Endothelial cell (in vitro differentiated cells): Measurements from ENCODE around the gene NLGN1. TPM values are rescaled to one million over a fixed set of nuclear protein-coding genes. Genes with fewer than 3 reads are reported as not detected.

ENCODE experiments used
- DNase-seq: peaks from one replicate; pipeline ENCODE4 v3.0.0; 2021; ENCODE audit warnings: low spot score
- H3K27ac Mint-ChIP-seq: one replicate; pipeline ENCODE4 v1.8.0; 2021; ENCODE audit warnings: mixed read lengths, inconsistent platforms; ENCODE audit not compliant: unreplicated experiment
- H3K27me3 Mint-ChIP-seq: one replicate; pipeline ENCODE4 v1.8.0; 2021; ENCODE audit warnings: mild to moderate bottlenecking, moderate library complexity, mixed read lengths, inconsistent platforms; ENCODE audit not compliant: unreplicated experiment
- H3K36me3 Mint-ChIP-seq: one replicate; pipeline ENCODE4 v1.8.0; 2021; ENCODE audit warnings: mild to moderate bottlenecking, low read depth, mixed read lengths, inconsistent platforms; ENCODE audit not compliant: unreplicated experiment
- H3K4me1 Mint-ChIP-seq: one replicate; pipeline ENCODE4 v1.8.0; 2021; ENCODE audit warnings: mild to moderate bottlenecking, mixed read lengths, inconsistent platforms; ENCODE audit not compliant: unreplicated experiment
- H3K4me3 Mint-ChIP-seq: one replicate; pipeline ENCODE4 v1.8.0; 2021; ENCODE audit warnings: mild to moderate bottlenecking, mixed read lengths, inconsistent platforms; ENCODE audit not compliant: unreplicated experiment
- H3K9me3 Mint-ChIP-seq: one replicate; pipeline ENCODE4 v1.8.0; 2021; ENCODE audit warnings: mixed read lengths, inconsistent platforms; ENCODE audit not compliant: unreplicated experiment
- CTCF ChIP-seq: fragments of 200-600 bp; sonication (generic); IDR thresholded peaks from one replicate; pipeline ENCODE4 v1.5.0; 2021; ENCODE audit warnings: antibody characterized with exemption; ENCODE audit not compliant: unreplicated experiment
- total RNA-seq: library from RNA; stranded (reverse); fragmentation: NEBNext Ultra II Directional; extraction: Animal tissue kit (Norgen Biotek cat#: 25700); gene quantifications from one replicate; pipeline ENCODE4 v1.2.1, GENCODE V29; 2021; ENCODE audit not compliant: unreplicated experiment

The NLGN1 gene
- total RNA-seq, 1 donor from 2014 or later, result 27.6 TPM

- no peak overlapping the region for H3K27ac Mint-ChIP-seq
- H3K4me1 Mint-ChIP-seq, result peaks cover 3% of the 10 kb centered on the region
- H3K36me3 Mint-ChIP-seq, result no peaks in the 10 kb centered on the region
- no peaks in the 10 kb centered on the region for H3K9me3 Mint-ChIP-seq
- no peak for TF ChIP-seq CTCF
- no peak for DNase-seq
- H3K27me3 Mint-ChIP-seq, result no peaks in the 10 kb centered on the region
- H3K4me3 Mint-ChIP-seq, result no peak overlapping the region
Observed at GRCh38 chr3:174270841-174271240, 873.3 kb downstream of the NLGN1 start.

DNA sequence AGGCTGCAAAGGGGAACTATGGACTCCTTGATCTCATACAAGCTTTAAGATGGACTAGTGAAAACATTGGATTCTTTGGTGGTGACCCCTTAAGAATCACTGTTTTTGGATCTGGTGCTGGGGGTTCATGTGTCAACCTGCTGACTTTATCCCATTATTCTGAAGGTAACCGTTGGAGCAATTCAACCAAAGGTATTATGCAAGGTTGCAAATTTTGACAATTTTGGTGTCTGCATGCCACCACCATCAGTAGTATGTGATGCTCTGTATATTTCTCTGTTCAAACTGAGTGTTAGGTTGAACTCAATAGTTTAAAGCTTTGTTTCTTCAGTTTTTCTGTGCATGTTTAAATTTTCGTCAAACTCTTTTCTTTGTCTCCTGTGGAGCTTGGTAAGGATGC is 877.8 kb downstream of the NLGN1 start:
- Mint-ChIP-seq H3K4me3 (no peak overlapping the region), H3K27ac (no peak overlapping the region), H3K9me3 (no peaks in the 10 kb centered on the region), H3K4me1 (no peaks in the 10 kb centered on the region), H3K27me3 (no peaks in the 10 kb centered on the region), H3K36me3 (no peaks in the 10 kb centered on the region)
- DNase-seq, result no peak
- no peak for TF ChIP-seq CTCF

DNA sequence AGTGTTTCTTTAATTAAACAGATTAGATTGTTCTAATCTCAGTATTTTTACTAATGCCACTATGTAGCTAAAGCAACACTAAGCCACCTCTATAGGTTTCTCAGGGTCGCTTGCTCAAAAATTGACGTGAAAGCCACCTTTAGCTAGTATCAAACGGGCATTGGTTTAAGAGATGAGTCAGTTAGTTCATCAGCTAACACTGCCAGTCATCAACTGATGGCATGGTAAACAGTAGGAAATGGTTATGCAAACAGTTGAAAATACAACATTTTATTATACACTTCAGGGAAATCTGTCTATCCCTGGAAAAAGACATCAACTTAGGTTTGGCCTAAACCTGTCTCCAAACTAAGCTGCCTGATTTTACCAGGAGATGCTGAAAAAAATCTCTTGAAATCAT is 879.3 kb downstream of the NLGN1 start:
- Mint-ChIP-seq H3K4me3 (no peak overlapping the region), H3K27me3 (no peaks in the 10 kb centered on the region), H3K4me1 (no peaks in the 10 kb centered on the region), H3K36me3 (no peaks in the 10 kb centered on the region), H3K9me3 (no peaks in the 10 kb centered on the region), H3K27ac (no peak overlapping the region)
- no peak for TF ChIP-seq CTCF
- no peak for DNase-seq

DNA sequence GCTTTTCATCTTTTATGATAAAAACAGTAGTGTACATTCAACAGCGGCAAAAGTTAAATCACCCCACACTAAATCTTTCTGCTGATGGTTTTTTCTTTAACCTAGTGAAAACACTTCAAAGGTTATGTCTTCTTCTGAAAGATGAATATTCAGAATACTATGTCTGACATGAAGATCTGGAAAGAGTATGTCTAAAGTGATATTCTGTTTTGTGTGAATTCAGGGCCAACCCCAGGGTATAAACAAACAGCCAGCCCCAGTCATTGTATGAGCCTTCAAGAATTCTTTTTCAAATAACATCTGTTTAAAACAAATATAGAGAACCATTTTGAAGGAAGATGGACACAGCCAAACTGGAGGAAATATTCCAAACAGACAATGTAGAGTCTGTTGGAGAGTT is 880.5 kb downstream of the NLGN1 start:
- no peak for TF ChIP-seq CTCF
- H3K27me3 Mint-ChIP-seq, result no peaks in the 10 kb centered on the region
- no peak overlapping the region for H3K27ac Mint-ChIP-seq
- H3K9me3 Mint-ChIP-seq, result no peaks in the 10 kb centered on the region
- no peak for DNase-seq
- H3K4me3 Mint-ChIP-seq, result no peak overlapping the region
- H3K36me3 Mint-ChIP-seq, result no peaks in the 10 kb centered on the region
- H3K4me1 Mint-ChIP-seq, result no peaks in the 10 kb centered on the region

GRCh38 chr3:174280186-174280585 is 882.6 kb downstream of the NLGN1 start:
- H3K36me3 Mint-ChIP-seq, result no peaks in the 10 kb centered on the region
- no peak for DNase-seq
- no peaks in the 10 kb centered on the region for H3K27me3 Mint-ChIP-seq
- H3K4me1 Mint-ChIP-seq, result no peaks in the 10 kb centered on the region
- no peak for TF ChIP-seq CTCF
- H3K9me3 Mint-ChIP-seq, result no peaks in the 10 kb centered on the region
- H3K4me3 Mint-ChIP-seq, result no peak overlapping the region
- no peak overlapping the region for H3K27ac Mint-ChIP-seq
